ENCODE measurements around the gene PDGFA.

Gene PDGFA

DNA sequence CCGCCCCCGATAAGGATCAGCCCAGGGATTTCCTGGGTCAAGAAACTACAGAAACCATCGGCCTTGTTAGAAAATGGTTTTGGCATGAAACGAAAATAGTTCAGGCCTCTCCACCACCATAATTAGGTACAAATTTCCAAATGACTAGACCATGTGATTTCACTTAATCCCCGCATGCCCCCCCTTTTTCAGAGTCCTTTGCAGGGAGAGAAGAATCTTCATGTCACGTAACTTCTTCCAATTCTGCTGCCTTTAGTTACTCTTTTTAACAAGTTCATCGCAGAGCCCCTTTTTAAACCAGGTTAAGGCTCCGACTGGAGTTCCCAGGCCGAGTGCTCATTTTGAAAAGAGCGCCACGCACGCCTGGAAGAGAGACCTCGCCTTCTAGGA lies 3.4 kb downstream of the PDGFA start:
- DNase-seq: no peak

GRCh38 chr7:515628-516027 lies 4.0 kb downstream of the PDGFA start:
- DNase-seq: no peak

GRCh38 chr7:514651-515598 lies 4.7 kb downstream of the PDGFA start:
- no peak for DNase-seq

DNA sequence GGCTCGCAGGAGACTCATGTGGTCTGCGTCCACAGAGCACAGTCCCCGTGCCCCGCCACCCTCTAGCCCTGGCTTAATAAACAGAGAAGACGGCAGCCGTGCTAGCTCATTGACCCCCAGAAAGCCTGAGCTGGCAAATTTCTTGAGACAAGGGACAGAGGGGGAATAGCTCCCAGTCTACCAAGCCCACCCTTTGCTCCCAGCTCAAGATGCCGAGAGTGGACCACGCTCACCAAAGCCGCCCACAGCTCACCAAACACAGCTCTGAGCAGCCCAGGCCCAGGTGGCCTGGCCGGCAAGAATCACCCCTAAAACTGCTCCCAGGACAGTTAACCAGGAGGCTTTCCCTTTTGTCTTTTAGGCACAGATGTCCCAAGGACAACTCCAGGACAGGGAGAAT lies 5.4 kb downstream of the PDGFA start:
- no peak for DNase-seq

GRCh38 chr7:513521-514166 lies 6.0 kb downstream of the PDGFA start:
- no peak for DNase-seq

DNA sequence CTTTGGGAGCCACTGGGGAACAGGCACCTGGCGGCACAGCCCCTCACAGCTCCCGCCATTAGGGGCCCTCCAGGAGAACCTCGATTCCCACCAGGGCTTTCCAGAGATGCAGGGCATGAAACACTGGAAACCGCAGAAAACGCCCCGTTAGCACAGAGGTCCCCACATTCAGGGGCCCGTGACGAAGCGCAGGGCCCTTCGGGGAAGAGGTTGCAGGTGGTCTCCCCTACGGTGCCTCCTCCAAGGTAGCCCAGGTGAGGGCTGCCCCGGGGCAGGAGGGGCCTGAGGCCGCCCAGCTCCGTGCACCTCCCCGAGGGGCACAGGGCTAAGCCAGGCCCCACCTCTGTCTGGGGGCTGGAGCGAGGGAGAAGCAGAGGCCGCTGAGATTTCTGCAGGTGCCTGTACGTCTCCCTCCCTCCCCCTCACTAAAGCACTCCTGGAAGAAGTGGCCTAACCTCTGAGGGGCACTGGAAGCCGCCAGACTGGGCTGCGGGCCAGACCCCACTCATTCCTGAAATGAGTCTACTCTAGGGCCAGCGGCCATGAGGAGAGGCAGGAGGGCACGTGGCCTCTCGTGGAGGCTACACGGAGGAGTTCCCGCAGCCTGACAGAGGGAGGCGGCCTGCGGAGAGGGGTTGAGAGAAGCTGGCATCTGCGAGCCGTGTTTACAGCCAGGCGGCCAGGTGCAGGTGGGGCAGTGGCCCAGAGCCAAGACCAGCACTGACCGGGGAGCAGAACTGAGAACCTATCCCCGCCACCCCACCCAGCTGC lies 6.9 kb downstream of the PDGFA start:
- DNase-seq: no peak

DNA sequence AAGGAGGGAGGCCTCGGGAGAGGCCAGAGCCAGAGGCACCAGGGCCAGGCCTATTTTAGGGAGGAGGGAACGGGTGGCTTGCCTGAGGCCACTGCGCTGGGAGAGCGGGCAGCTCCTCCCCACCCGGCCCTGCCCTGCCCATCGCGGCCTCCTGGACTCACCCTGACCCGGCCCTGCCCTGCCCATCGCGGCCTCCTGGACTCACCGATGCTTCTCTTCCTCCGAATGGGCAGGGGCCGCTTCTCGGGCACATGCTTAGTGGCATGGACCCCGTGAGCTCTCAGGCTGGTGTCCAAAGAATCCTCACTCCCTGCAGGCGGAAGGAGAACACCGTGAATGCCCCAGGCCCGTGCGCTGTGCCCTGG lies 7.5 kb downstream of the PDGFA start:
- DNase-seq: no peak

DNA sequence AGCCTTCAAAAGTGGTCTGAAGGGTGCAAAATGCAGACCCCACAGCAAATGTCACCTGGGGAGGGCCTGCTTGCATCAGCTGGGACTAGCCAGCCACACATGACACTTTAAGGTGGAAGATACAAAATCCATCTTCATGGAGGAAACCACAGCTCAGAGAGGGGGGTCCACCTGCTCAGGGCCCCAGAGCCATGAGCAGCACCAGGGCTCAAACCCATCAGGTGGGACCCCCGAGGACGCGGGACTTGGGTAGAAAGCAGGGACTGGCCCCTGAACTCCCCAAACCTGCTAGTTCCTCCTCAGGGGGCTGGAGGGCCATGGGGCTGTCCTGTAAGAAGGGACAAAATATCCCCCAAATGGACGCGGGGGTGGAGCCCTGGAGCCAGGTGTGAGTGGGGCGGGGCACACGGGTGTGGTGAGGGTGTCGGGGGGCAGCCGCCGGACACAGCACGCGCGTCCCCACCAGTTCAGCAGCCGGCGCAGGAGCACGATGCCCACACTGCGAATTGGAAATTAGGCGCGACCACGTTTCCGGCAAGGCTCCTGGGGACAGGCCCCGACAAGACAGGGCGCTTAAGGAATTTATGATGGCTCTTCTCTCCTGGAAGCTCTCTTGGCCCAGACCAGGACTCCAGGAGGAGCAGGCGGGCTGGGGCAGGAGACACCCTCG lies 8.0 kb downstream of the PDGFA start:
- no peak for DNase-seq

- no peak for DNase-seq
Measured at GRCh38 chr7:510782-511281, 8.8 kb downstream of the PDGFA start.

DNA sequence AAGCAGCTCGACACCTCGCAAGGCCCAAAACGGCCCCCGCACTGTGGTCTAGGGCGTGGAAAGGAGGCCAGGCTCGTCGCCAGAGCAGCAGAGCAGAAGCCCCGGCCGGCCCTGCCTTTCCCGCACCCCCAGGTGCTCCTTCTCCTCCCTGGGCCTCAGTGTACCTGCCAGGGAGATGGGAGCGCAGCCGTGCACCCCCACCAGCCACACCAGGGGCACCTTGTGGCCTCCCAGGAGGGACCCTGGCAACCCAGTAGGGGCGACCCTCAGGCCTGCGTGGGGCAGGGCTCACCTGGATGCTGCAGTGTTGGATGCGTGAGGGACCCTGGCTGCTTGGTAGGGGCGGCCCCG lies 9.5 kb downstream of the PDGFA start:
- DNase-seq: no peak

- no peak for DNase-seq
Measured at GRCh38 chr7:509426-510130, 10.1 kb downstream of the PDGFA start.

DNA sequence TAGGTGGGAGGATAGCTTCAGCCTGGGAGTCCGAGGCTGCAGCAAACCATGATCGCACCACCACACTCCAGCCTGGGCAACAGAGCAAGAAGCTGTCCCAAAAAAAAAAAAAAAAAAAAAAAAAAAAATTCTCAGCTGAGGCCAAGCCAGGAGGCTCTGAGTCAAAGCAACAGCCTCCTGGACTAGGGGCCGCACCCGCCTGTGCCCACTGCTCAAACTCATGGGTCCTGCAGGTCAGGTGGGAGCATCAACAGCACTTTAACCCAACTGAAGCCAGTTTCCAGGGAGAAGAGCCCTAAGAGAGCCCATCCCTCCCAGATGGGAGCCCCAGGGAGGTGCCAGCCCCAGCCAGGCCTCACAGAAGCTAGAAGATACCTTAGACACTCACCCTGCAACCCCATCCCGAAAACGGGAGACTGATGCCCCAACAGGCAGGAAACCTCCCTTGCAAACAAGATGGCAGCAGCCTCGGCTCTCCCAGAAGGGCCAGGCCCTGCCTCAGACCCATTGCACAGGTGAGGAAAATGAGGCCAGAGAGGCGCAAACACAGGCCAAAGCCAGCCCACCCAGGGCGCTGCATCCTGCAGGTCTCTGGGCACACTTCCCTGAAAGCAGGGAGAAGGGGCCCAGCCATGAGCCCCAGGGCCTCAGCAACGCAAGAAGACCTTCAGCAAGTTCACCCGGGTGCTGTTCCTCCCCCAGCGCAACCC lies 11.0 kb downstream of the PDGFA start:
- DNase-seq: no peak

GRCh38 chr7:507623-508300 lies 11.9 kb downstream of the PDGFA start:
- DNase-seq: no peak

- no peak for DNase-seq
Measured at GRCh38 chr7:506921-507622, 12.6 kb downstream of the PDGFA start.

GRCh38 chr7:506391-506831 lies 13.2 kb downstream of the PDGFA start:
- no peak for DNase-seq

DNA sequence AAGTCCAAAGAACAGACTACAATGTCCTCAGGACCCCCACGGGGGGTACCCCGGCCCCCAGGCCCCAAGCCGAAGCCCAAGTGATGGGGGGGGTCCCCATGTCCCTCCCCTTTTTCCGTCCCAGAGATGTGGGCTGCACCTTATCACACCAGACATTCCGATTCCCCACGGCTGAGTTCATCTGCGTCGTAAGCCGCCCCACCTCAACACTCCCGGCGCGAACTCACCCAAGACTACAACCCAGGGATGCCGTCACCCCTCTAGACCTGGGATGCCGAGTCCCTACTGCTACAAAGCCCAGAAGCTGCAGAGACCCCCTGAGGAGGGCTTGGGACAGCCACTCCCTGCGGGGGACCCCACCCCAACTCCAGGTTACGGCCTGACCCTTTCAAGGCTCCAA lies 14.5 kb downstream of the PDGFA start:
- DNase-seq: no peak

DNA sequence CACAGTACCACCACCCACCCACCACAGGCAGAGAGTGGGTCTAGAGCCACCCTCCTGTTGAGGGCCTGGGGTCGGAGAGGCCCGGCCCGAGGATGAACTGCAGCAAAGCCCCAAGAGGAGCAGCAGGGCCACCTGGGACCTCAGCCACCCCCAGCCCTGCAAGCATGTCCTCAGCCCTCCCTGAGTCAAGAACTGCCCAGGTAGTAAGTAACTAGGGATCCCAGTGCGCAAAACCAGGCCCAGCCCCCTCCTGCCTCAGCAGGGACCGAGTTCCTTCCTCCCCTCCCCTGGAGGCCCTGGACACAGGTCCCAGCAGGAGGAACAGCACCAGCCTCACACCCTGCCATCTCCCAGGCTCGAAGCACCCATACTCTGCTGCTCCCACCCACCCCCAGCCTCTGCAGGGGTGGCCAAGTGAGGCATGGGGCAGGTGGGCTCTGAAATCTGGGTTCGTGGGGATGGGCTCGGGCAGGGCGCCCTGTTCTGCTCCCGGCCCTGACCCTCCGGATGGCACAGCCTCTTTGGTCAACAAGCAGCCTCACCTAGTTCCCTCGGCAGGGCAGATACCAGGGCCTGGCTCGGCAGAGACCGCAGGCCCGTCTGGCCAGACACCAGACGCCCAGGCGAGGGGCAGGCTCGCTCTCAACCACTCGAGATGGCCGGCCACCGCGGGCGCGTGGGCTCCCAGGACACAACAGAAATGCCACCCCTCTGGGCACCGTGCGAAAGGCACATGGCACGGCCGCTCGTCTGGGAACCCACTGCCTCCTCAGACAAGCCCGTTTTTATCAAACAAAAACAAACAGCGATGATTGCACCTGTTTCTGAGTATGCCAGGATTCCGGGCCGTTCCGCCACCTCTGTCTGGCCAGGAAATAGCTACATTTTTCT lies 15.2 kb downstream of the PDGFA start:
- DNase-seq: no peak

- DNase-seq: no peak
Measured at GRCh38 chr7:503575-504111, 16.0 kb downstream of the PDGFA start.

GRCh38 chr7:502296-502695 lies 17.4 kb downstream of the PDGFA start:
- no peak for DNase-seq

All from CD4-positive, alpha-beta T cell treated with Interleukin-6 for 4 hours (primary cell).